ENCODE measurements around the gene CFAP92.
A peak's percentile ranks its signal among the peaks of the same experiment; 100 is the strongest.
"Not testable (repeated sequence)": the region's sequence is repeated elsewhere in the genome, so short reads cannot be mapped to it uniquely, and the experiment has no call there.

Gene CFAP92

DNA sequence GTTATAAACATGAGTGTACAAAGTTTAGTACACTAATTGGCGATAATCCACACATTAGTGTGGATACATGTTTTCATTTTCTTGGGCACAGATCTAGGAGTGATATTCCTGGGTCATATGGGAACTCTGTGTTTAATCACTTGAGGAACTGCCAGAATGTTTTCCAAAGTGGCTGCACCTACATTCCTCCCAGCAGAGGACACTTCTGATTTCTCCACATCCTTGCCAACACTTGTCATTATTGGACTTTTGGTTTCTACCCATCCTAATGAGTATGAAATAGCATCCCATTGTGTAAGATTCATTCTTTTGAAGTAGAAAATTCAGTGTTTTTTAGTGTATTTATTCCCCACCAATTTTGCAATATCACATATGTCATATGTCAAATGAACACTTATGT lies 53.6 kb downstream of the CFAP92 start:
- no peak for DNase-seq (ENCODE audit: low spot score)

DNA sequence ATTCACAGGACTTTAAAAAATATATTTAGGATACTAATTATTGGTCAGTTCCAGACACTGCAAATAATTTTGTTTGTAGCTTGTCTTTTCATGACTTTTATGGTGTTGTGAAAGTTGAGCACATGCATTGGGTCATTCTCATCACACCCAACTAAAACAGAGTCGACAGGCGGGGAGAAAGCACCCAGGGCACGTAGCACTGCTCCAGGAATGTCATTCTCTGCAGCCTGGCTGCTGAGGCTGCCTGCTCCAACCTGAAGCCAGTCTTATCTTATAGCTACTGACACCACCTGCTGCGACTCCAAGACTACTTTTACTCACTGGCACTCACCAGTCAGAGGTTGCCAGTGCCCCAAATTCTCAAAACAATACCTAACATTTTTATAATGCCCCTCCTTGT lies 57.5 kb downstream of the CFAP92 start:
- no peak for DNase-seq (ENCODE audit: low spot score)

DNA sequence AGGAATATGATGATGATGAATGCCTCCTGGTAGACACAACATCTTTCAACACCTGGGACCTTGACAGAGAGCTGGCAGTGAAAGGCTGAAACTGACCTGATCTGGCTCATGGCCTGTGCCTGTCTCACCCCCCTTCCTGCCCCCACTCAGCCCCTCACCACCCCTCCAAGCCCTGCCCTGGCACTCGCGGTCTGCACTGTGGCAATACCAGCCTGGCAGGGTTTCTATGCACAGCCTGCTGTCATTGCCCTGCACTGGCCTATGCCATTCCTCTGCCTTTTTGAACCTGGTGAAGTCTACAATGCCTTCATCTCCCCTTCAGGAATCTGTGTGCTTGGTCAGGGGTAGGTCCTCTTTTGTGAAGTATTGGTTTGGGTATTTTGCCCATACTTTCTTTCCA lies 58.0 kb downstream of the CFAP92 start:
- DNase-seq (ENCODE audit: low spot score): no peak

DNA sequence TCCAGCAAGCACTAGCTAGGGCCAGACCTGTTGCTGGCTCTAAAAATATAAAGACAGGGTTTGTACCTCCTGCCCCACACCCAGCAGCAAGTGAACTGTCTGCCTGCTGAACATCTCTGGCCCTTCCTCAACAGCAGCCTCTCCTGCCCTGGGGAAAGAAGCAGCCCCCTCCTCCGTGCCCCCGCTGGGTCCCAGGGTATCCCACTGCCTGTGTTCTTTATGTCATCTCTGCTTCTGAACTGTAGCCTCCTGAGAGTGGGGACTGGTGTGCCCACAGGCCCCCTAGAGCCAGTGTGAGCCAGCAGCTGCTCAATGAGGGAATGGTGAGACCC lies 60.0 kb downstream of the CFAP92 start:
- DNase-seq (ENCODE audit: low spot score): no peak

GRCh38 chr3:128933213-128933921 lies 60.5 kb downstream of the CFAP92 start:
- DNase-seq (ENCODE audit: low spot score): no peak

DNA sequence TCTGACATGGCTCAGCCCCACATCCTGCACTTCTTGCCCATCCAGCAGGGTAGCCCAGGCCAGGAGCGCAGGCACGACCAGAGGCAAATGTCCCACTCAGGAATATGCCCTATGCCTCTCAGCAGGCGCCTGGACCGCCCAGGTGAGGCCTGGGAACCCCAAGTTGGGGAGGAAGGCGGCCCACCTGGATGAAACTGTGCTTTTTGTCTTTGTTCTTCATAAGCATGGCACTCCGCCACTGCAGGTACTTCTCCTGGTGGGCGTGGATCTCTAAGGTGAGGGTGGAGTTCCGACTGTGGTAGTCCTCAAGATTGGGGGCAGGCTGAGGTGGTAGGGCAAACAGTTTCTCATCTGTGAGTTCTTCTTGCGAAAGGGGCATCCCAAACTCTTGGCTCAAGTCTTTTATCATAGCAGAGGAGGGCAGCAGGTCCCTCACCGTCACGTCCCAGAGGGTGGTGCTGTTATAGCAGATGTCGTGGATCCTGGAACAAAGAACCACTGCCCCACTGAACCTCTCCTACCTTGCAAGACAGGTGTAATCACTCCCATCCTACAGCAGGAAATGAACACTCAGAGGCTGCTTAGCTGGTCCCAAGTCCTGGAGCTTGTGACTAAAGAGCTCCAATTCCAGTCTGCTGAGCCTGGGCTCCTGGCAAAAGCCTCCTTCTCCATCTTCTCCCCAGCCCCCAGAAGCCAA lies 61.2 kb downstream of the CFAP92 start:
- DNase-seq (ENCODE audit: low spot score): no peak

- no peak for DNase-seq (ENCODE audit: low spot score)
Observed at GRCh38 chr3:128931046-128931445, 62.8 kb downstream of the CFAP92 start.

- DNase-seq (ENCODE audit: low spot score): no peak
Observed at GRCh38 chr3:128929364-128929763, 64.5 kb downstream of the CFAP92 start.

DNA sequence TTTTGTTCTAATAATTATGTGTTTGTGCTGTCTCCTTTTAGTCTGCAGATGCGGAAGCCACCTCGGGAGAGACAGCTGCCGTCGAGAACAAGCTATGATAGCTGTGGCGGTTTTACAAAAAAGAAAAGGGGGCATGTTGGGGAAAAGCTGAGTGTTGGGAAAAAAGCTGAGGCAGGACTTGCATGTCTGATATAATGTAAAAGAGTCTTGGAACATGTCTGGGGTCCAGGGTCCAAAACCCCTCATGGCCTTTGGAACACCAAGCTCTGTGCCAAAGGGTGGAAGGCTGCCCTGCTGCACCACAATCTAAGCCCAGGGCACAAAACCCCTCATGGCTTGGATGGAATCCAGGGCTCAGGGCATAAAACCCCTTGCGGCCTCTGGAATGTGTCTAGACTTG lies 69.9 kb downstream of the CFAP92 start:
- not testable (repeated sequence) for DNase-seq (ENCODE audit: low spot score)

DNA sequence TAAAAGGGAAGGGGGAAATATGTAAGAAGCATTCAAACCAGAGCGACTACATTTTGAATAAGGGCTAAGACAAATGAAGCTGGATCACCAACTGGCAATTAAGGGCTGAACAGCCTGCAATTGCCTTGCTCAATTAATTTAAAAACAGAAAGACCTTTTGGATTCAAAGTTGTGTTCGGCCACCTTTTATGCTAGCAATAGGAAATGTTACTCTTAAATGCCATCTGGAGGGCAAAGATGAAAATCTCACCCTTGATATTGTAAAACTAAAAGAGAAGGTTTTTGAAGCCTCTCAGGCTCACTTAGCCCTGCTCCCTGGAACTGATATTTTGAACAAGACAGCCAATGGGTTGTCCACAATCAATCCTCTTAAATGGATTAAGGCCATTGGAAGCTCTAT lies 70.3 kb downstream of the CFAP92 start:
- no peak for DNase-seq (ENCODE audit: low spot score)

DNA sequence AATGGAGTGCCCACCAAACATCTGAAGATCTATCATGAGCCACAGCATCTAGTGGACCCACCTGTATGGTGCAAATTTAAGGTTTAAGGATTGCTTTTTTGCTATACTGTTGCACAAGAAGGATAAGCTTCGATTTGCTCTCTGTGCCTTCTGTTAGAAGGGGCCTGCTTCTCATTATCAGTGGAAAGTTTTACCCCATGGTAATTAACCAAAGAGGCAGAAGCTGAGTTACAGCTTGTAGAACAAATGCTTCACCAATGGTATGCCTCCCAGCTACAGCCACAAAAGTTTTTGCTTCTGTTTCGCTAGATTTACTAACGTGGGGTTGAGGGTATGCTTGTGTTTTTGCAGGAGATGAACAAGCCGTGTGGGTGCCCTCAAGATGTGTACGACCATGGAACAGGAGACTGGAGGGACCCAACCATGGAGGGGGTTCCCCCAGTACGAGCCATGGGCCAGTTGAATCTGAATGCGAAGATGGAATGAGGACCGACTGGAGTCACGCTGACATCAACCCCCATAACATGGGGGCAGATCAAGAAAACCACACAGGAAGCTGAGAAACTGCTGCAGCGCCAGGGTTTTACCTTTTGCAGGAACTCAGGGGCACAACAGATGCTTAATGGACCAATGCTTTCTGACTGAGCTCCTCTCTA lies 70.9 kb downstream of the CFAP92 start:
- no peak for DNase-seq (ENCODE audit: low spot score)

DNA sequence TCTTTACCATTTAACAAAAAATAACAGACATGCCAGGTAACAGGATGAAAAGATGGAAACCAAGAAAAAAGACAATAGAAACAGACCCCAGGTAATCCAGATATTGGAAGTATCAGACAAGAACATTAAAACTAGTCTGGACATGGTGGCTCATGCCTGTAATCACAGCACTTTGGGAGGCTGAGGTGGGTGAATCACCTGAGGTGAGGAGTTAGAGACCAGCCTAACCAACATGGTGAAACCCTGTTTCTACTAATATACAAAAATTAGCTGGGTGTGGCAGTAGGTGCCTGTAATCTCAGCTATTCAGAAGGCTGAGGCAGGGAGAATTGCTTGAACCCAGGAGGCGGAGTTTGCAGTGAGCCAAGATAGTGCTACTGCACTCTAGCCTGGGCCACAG lies 73.9 kb downstream of the CFAP92 start:
- no peak for DNase-seq (ENCODE audit: low spot score)

DNA sequence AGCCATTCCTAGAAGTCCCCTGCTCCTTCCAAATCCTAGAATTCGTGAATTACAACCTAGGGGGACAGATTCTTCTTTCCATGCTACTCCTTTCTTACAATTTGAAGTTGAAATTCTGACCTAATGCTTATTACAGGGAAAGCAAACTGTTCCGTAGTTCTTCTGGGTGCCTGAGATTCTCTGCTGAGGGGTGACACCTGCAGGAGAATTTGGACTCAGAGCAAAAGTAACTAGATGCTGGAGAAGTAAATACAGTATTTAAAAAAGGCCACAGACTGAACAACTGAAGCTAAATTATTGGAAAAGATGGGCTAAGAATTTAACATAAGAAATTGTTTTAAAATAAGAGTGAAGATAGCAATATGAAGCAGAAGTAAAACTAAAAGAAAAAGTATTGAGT lies 76.6 kb downstream of the CFAP92 start:
- no peak for DNase-seq (ENCODE audit: low spot score)

GRCh38 chr3:128914966-128915645 lies 78.8 kb downstream of the CFAP92 start:
- no peak for DNase-seq (ENCODE audit: low spot score)

GRCh38 chr3:128911911-128912310 lies 82.0 kb downstream of the CFAP92 start:
- no peak for DNase-seq (ENCODE audit: low spot score)

DNA sequence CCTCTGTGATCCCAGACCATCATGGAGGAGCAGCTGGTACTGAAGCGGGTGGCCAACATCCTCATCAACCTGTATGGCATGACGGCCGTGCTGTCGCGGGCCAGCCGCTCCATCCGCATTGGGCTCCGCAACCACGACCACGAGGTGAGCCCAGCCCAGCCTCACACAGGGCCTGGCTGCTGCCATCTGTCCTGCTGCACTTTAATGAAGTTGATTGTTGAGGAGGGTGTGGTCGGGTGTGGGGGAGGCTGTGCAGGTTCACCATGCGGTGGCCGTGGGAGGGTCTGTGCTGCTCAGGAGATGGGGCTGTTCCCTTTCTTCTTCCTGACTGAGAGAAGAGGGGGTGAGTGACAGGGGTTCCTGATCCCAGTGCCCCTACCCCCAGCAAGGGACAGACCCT lies 83.9 kb downstream of the CFAP92 start:
- no peak for DNase-seq (ENCODE audit: low spot score)

- DNase-seq (ENCODE audit: low spot score): no peak
Observed at GRCh38 chr3:128908951-128909350, 84.9 kb downstream of the CFAP92 start.

GRCh38 chr3:128907706-128908445 lies 86.0 kb downstream of the CFAP92 start:
- DNase-seq (ENCODE audit: low spot score): no peak

GRCh38 chr3:128906804-128907525 lies 86.9 kb downstream of the CFAP92 start:
- DNase-seq (ENCODE audit: low spot score): no peak

GRCh38 chr3:128906031-128906803 lies 87.7 kb downstream of the CFAP92 start:
- DNase-seq (ENCODE audit: low spot score): peak; percentile 49

DNA sequence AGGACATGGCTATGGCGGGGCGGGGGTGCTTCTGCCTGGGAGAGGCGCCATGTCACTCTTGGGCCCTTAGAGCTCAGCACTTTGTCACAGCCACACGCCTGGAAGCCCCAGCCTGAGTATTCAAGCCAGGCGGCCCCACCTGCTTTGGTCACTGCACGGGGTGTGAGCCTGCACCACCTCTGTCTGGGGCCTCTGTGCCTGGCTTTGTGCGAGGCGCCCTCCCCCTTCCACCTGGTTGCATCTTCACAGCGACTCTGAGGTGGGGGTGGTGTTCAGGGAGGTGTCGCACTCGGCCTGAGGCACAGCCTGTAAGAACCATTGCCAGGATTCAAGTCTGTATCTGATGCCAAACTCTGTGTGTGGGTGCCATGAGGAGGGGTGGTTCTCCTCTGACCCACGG lies 90.4 kb downstream of the CFAP92 start:
- DNase-seq (ENCODE audit: low spot score): no peak
